ENCODE data around the gene SLC1A4.
A peak's percentile ranks its signal among the peaks of the same experiment; 100 is the strongest.

SLC1A4 gene

DNA sequence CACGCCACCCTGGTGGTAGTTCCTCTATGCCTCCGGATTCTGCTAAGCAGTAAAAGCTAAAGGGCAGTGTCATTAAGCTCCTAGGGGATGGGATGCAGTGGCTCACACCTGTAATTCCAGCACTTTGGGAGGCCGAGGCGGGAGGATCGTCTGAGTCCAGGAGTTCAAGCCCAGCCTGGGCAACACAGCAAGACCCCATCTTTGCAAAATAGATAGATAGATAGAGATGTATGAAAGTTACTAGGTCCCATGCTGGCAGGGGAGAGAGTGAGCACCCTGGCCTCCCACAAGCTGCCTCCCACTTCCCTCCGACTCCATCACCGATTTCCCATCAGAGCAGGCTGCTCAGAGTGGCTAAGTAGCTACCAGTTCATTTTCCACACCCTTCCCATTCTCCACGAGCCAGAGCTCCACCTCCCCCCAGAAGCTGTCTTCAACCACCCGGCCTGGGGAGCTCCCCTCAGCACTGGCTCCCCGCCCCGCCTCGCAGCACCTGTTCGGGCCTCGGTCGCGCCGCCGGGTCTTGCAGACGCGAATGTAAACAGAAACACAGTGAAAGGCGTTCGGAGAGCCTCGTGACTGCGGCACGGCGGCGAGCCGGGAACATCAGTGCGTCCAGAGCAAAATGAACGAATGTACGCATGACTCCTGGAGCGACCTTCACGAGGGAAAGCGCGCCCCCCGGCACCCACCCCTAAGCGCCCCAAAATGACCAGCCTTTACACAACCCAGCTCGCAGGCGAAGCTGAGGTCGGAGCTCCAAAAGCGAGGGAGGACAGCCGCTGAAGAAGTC lies 66.4 kb downstream of the SLC1A4 start:
- DNase-seq: peak; percentile 80

GRCh38 chr2:65056215-65057053 lies 67.2 kb downstream of the SLC1A4 start, which contains the start of gene CEP68:
Gene CEP68, plus strand, starts transcription at chr2:65056416. Its CDS starts 13,029 bp downstream, at chr2:65069445.
- DNase-seq: peak; percentile 98

- DNase-seq: no peak
Observed at GRCh38 chr2:65057054-65057375, 67.8 kb downstream of the SLC1A4 start.

GRCh38 chr2:65057391-65058052 lies 68.3 kb downstream of the SLC1A4 start:
- DNase-seq: peak; percentile 11

DNA sequence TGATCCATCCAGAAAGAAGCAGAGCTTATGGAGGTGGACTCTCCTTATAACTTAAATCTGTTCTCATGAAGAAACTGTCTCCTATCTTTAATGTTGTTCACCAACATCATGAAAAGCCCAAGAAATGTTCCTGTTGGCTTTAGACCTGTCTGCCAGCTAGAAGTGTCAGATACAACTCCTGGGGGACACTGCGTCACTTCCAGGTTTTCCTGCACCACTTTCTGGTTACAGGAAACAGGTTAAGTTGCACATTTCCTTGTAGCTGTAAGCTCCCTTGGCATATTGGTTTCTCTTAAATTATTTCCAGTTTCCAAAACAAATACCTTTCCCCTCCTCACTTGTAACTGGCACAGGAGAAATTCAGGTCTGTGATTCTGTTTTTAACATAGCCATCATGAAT lies 69.9 kb downstream of the SLC1A4 start:
- DNase-seq: no peak

- no peak for DNase-seq
Observed at GRCh38 chr2:65061146-65061909, 72.1 kb downstream of the SLC1A4 start.

- DNase-seq: no peak
Observed at GRCh38 chr2:65061910-65062339, 72.7 kb downstream of the SLC1A4 start.

- no peak for DNase-seq
Observed at GRCh38 chr2:65062843-65063825, 73.9 kb downstream of the SLC1A4 start.

DNA sequence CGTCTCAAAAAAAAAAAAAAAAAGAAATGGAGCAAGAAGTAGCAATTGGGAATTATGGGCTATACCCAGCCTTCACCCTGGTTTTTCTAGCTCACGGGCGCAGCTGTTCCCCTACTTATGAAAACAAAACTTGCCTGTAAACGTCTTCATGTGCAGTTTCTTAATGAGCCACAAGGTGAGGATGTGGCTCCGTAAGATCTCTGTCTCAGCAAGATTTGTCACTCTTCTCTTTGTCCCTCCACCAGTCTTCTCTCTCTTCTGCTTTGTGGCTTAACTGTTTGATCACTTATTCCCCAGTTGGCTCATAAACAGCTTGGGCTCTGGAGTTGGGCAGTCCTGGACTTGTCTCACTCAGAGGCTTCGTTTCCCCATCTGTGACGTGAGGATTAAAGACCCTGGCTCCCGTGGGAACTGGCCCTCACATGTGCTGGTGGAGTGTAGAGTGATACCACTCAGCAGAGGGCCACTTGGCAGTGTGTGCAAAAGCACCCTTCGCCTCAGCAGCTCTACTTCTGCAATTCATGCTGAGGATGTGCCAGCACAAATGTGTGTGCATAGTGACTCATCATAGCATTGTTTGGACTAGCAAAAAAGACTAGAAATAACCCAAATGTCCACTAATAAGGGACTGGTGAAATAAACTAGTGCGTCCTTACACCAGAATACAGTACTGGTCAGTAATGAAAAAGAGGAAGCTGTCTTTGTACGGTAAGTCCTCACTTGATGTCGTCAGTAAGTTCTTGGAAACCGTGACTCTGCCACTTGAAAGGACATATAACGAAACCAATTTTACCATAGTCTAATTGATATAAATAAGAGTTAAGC lies 75.7 kb downstream of the SLC1A4 start:
- DNase-seq: no peak

- no peak for DNase-seq
Observed at GRCh38 chr2:65067806-65068553, 78.8 kb downstream of the SLC1A4 start.

- DNase-seq: no peak
Observed at GRCh38 chr2:65069439-65069824, 80.2 kb downstream of the SLC1A4 start.

DNA sequence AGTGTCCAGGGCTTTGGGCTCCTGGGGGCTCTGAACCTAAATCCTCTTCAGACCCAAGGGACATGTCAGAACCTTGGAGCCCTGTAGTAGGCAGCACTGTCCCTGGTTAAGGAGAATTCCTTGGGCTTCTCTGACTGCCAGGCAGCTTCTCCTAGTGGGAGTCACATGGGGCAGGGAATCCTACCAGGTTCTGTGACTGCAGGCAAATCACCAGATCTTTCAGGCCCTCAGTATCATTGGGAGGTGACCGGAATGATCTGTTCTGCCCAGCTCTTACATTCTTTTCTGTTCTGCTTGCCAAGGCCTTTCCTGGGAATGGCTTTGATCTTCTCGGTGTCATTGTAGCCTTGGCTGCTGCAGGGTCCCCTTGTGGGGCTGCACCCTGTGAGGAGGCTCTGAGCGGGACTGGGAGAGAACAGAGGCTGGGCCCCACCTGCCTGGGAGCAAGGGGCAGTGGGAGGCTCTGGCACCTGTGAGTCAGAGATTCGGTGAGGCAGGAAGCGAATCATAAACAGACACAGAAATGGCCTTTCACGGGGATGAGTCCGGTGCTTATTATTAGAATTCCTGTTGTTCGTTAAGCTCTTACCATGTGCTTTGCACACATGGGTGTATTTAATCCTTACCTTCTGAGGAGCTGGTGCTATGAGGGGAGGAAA lies 81.1 kb downstream of the SLC1A4 start:
- no peak for DNase-seq

GRCh38 chr2:65070856-65071255 lies 81.7 kb downstream of the SLC1A4 start:
- no peak for DNase-seq

GRCh38 chr2:65071499-65072180 lies 82.4 kb downstream of the SLC1A4 start:
- no peak for DNase-seq

DNA sequence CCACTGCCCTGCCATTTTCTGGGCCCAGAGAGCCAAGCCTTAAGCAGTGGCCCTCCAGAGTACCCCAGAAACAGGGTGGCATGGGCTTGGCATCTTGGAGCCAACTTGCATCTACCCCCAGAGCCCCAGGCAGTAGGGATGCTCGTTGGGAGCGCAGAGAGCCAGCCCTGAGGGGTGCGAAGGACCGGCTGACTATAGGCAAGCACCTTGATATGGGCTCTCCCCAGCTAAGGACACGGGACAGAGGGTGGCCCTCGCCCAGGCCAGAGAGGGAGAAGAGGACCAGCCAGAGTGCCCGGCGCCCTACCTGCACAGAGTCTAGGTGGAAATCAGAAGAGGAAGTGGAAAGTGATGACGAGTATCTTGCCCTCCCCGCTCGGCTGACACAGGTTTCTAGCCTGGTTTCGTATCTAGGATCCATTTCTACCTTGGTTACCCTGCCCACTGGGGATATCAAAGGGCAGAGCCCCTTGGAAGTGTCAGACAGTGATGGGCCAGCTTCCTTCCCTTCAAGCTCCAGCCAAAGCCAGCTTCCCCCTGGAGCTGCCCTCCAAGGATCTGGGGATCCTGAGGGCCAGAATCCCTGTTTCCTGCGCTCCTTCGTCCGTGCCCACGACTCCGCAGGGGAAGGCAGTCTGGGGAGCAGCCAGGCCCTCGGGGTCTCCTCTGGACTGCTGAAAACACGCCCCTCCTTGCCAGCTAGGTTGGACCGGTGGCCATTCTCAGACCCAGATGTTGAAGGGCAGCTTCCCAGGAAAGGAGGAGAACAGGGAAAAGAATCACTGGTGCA lies 83.2 kb downstream of the SLC1A4 start:
- no peak for DNase-seq
